HEK293T (cell line): ENCODE data around the gene SNCG.

Experiments used
- BHLHE40 ChIP-seq: fragments of 450-650 bp; IDR thresholded peaks from 2 replicates; pipeline ENCODE4 v1.6.1; 2016; ENCODE audit warnings: mild to moderate bottlenecking, moderate library complexity, borderline replicate concordance
- CTBP1 ChIP-seq: fragments of 450-650 bp; IDR thresholded peaks from 2 replicates; pipeline ENCODE4 v1.6.1; 2016; ENCODE audit warnings: borderline replicate concordance
- ELF4 ChIP-seq: fragments of 450-650 bp; IDR thresholded peaks from 2 replicates; pipeline ENCODE4 v1.6.1; 2017; ENCODE audit warnings: antibody characterized with exemption
- FOXK2 ChIP-seq: fragments of 450-650 bp; IDR thresholded peaks from 2 replicates; pipeline ENCODE4 v1.6.1; 2016; ENCODE audit warnings: mild to moderate bottlenecking
- SP1 ChIP-seq: fragments of 450-650 bp; IDR thresholded peaks from 2 replicates; pipeline ENCODE4 v1.6.1; 2017
- SUZ12 ChIP-seq: fragments of 450-650 bp; IDR thresholded peaks from 2 replicates; pipeline ENCODE4 v1.6.1; 2016; ENCODE audit warnings: mild to moderate bottlenecking

- TF ChIP-seq ELF4 (no peak), SP1 (no peak), BHLHE40 (no peak), FOXK2 (no peak), SUZ12 (no peak), CTBP1 (no peak)
These were observed 5.0 kb downstream of the SNCG start for GRCh38 chr10:86963341-86963919.
